ENCODE measurements around the gene POLN.
A peak's percentile ranks its signal among the peaks of the same experiment; 100 is the strongest.

Gene POLN

GRCh38 chr4:2256156-2256731 is 14.3 kb upstream of the POLN start:
- no peaks in the 10 kb centered on the region for H3K27me3 ChIP-seq (ENCODE audit: insufficient read depth, low read depth, severe bottlenecking)
- no peak overlapping the region for H3K27ac ChIP-seq
- DNase-seq = no peak
- H3K9me3 ChIP-seq (ENCODE audit: severe bottlenecking) = no peaks in the 10 kb centered on the region
- no peak overlapping the region for H3K4me3 ChIP-seq (ENCODE audit: low read depth, low read length)
- H3K36me3 ChIP-seq = peaks cover 61% of the 10 kb centered on the region
- TF ChIP-seq CTCF (IDR thresholded peaks at IDR 0.05; ENCODE audit: low read depth, low read length) = no peak

- TF ChIP-seq CTCF (IDR thresholded peaks at IDR 0.05; ENCODE audit: low read depth, low read length) = no peak
- DNase-seq = no peak
- Histone ChIP-seq H3K4me3 (ENCODE audit: low read depth, low read length) (no peak overlapping the region), H3K9me3 (ENCODE audit: severe bottlenecking) (no peaks in the 10 kb centered on the region), H3K27me3 (ENCODE audit: insufficient read depth, low read depth, severe bottlenecking) (no peaks in the 10 kb centered on the region), H3K27ac (no peak overlapping the region), H3K36me3 (peaks cover 66% of the 10 kb centered on the region)
Observed at GRCh38 chr4:2255501-2256155, 13.7 kb upstream of the POLN start.

GRCh38 chr4:2254665-2255500 is 13.0 kb upstream of the POLN start:
- DNase-seq = no peak
- no peak overlapping the region for H3K27ac ChIP-seq
- H3K9me3 ChIP-seq (ENCODE audit: severe bottlenecking) = no peaks in the 10 kb centered on the region
- no peak for TF ChIP-seq CTCF (IDR thresholded peaks at IDR 0.05; ENCODE audit: low read depth, low read length)
- H3K27me3 ChIP-seq (ENCODE audit: insufficient read depth, low read depth, severe bottlenecking) = no peaks in the 10 kb centered on the region
- no peak overlapping the region for H3K4me3 ChIP-seq (ENCODE audit: low read depth, low read length)
- H3K36me3 ChIP-seq = peaks cover 66% of the 10 kb centered on the region

- H3K9me3 ChIP-seq (ENCODE audit: severe bottlenecking) = no peaks in the 10 kb centered on the region
- no peak overlapping the region for H3K4me3 ChIP-seq (ENCODE audit: low read depth, low read length)
- TF ChIP-seq CTCF (IDR thresholded peaks at IDR 0.05; ENCODE audit: low read depth, low read length) = no peak
- no peaks in the 10 kb centered on the region for H3K27me3 ChIP-seq (ENCODE audit: insufficient read depth, low read depth, severe bottlenecking)
- peaks cover 59% of the 10 kb centered on the region for H3K36me3 ChIP-seq
- no peak for DNase-seq
- H3K27ac ChIP-seq = no peak overlapping the region
Observed at GRCh38 chr4:2253160-2254084, 11.5 kb upstream of the POLN start.

- no peak overlapping the region for H3K4me3 ChIP-seq (ENCODE audit: low read depth, low read length)
- peaks cover 51% of the 10 kb centered on the region for H3K36me3 ChIP-seq
Observed at GRCh38 chr4:2252530-2253091, 10.7 kb upstream of the POLN start.

More at GRCh38 chr4:2252530-2253091, 10.7 kb upstream of the POLN start:
- no peak overlapping the region for H3K27ac ChIP-seq
- H3K9me3 ChIP-seq (ENCODE audit: severe bottlenecking) = no peaks in the 10 kb centered on the region
- no peaks in the 10 kb centered on the region for H3K27me3 ChIP-seq (ENCODE audit: insufficient read depth, low read depth, severe bottlenecking)
- TF ChIP-seq CTCF (IDR thresholded peaks at IDR 0.05; ENCODE audit: low read depth, low read length) = no peak
- DNase-seq = peak; percentile 6
